Activated naive CD4-positive, alpha-beta T cell (primary cell): ENCODE results near the gene DGKI.

ENCODE experiments used
- DNase-seq, 4 experiments: peaks; one replicate each; lab custom pipeline; 2025; lab: John Stamatoyannopoulos, UW

The DGKI gene

GRCh38 chr7:137592232-137592896, 254.4 kb downstream of the DGKI start:
- no peak for DNase-seq

GRCh38 chr7:137591421-137591837, 255.3 kb downstream of the DGKI start:
- DNase-seq, result no peak

GRCh38 chr7:137590756-137591305, 255.9 kb downstream of the DGKI start:
- no peak for DNase-seq

GRCh38 chr7:137590071-137590755, 256.6 kb downstream of the DGKI start:
- no peak for DNase-seq

- DNase-seq, result no peak
These were observed 259.4 kb downstream of the DGKI start for GRCh38 chr7:137587326-137587725.

GRCh38 chr7:137585591-137585990, 261.2 kb downstream of the DGKI start:
- DNase-seq, result no peak

GRCh38 chr7:137583172-137583571, 263.6 kb downstream of the DGKI start:
- no peak for DNase-seq

- DNase-seq, result no peak
These were observed 266.7 kb downstream of the DGKI start for GRCh38 chr7:137579913-137580640.

GRCh38 chr7:137578541-137578940, 268.2 kb downstream of the DGKI start:
- no peak for DNase-seq

GRCh38 chr7:137577184-137577583, 269.6 kb downstream of the DGKI start:
- DNase-seq, result no peak

- no peak for DNase-seq
These were observed 270.3 kb downstream of the DGKI start for GRCh38 chr7:137576481-137576880.

GRCh38 chr7:137574812-137575211, 272.0 kb downstream of the DGKI start:
- no peak for DNase-seq

GRCh38 chr7:137572056-137572784, 274.6 kb downstream of the DGKI start:
- DNase-seq, result no peak

- DNase-seq, result no peak
These were observed 282.1 kb downstream of the DGKI start for GRCh38 chr7:137564677-137565076.

GRCh38 chr7:137563981-137564380, 282.8 kb downstream of the DGKI start:
- DNase-seq, result no peak

- no peak for DNase-seq
These were observed 299.3 kb downstream of the DGKI start for GRCh38 chr7:137547485-137547884.

GRCh38 chr7:137546671-137547070, 300.1 kb downstream of the DGKI start:
- DNase-seq, result no peak

- DNase-seq, result no peak
These were observed 300.8 kb downstream of the DGKI start for GRCh38 chr7:137546009-137546408.

- DNase-seq, result no peak
These were observed 301.6 kb downstream of the DGKI start for GRCh38 chr7:137545059-137545716.

- DNase-seq, result no peak
These were observed 302.2 kb downstream of the DGKI start for GRCh38 chr7:137544453-137545058.

- DNase-seq, result no peak
These were observed 307.6 kb downstream of the DGKI start for GRCh38 chr7:137539111-137539715.
